Myocyte (in vitro differentiated cells): ENCODE data around the gene AIMP1. TPM values are rescaled to one million over a fixed set of nuclear protein-coding genes. Genes with fewer than 3 reads are reported as not detected.

ENCODE experiments used
- total RNA-seq: library from RNA; depleted of rRNA; stranded (reverse); fragments of >200 nt; gene quantifications from 2 replicates; pipeline ENCODE4 v1.2.3, GENCODE V29; 2014

The AIMP1 gene
- total RNA-seq, 1 donor from 2014 or later = 43.9 TPM

Other genes with a start within 250 kb of the AIMP1 start
- gene TBCK, start 341 bp upstream of the AIMP1 start, total RNA-seq = 38.0 and 50.1 TPM in 2 replicates
- gene GIMD1, start 52.2 kb downstream of the AIMP1 start, total RNA-seq = not detected in 2 replicates